ENCODE data around the gene MAGI2.

The MAGI2 gene

DNA sequence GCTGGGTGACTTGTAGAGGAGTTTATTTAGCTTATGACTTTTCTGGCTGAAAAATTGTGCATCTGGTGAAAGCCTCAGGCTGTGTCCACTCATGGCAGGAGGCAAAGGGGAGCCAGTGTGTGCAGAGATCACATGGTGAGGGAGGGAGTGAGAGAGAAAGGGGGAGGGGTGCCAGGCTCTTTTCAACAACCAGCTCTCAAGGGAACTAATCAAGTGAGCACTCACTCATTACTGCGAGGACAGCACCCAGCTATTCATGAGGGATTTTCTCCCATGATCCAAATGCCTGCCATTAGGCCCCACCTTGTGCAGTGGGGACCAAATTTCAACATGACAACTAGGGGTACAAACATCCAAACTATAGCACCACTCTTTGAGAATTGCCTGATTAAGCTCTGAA is 590.2 kb downstream of the MAGI2 start:
- Mint-ChIP-seq H3K27me3 (no peaks in the 10 kb centered on the region), H3K27ac (ENCODE audit: low read depth) (no peak overlapping the region), H3K4me1 (no peaks in the 10 kb centered on the region), H3K4me3 (no peak overlapping the region), H3K36me3 (ENCODE audit: insufficient read depth) (no peaks in the 10 kb centered on the region), H3K9me3 (peaks cover 31% of the 10 kb centered on the region)
- ATAC-seq (replicated peaks; ENCODE audit: extremely low read depth, poor library complexity, severe bottlenecking) (no peak), DNase-seq (ENCODE audit: low spot score in 2 of 2) (no peak)

- H3K27me3 Mint-ChIP-seq: no peaks in the 10 kb centered on the region
- ATAC-seq (replicated peaks; ENCODE audit: extremely low read depth, poor library complexity, severe bottlenecking): no peak
- H3K4me3 Mint-ChIP-seq: no peak overlapping the region
- H3K9me3 Mint-ChIP-seq: peaks cover 27% of the 10 kb centered on the region
- DNase-seq (ENCODE audit: low spot score in 2 of 2): no peak
- H3K27ac Mint-ChIP-seq (ENCODE audit: low read depth): no peak overlapping the region
- no peaks in the 10 kb centered on the region for H3K36me3 Mint-ChIP-seq (ENCODE audit: insufficient read depth)
- no peaks in the 10 kb centered on the region for H3K4me1 Mint-ChIP-seq
Observed at GRCh38 chr7:78862411-78862900, 591.0 kb downstream of the MAGI2 start.

DNA sequence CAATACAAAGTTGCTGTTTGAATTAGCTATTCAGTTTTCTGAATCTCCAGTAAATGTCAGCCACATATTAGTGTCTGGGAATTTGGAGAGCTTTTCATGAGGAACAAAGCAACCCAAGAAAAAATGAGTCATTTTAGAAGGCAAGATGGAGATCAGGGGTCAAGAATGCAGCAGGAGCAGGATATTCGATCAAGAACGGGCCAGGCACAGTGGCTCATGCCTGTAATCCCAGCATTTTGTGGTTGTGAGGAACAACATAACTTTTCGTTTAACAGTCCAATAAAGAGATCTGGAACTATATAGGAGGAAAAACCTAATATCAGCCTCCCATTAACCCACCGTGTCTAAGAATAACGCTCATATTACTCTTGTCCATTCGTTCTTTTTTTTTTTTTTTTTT is 600.5 kb downstream of the MAGI2 start:
- DNase-seq (ENCODE audit: low spot score in 2 of 2) (no peak), ATAC-seq (replicated peaks; ENCODE audit: extremely low read depth, poor library complexity, severe bottlenecking) (no peak)
- Mint-ChIP-seq H3K9me3 (peaks cover 10% of the 10 kb centered on the region), H3K27ac (ENCODE audit: low read depth) (no peak overlapping the region), H3K4me1 (no peaks in the 10 kb centered on the region), H3K4me3 (no peak overlapping the region), H3K27me3 (no peaks in the 10 kb centered on the region), H3K36me3 (ENCODE audit: insufficient read depth) (peaks cover 1% of the 10 kb centered on the region)

DNA sequence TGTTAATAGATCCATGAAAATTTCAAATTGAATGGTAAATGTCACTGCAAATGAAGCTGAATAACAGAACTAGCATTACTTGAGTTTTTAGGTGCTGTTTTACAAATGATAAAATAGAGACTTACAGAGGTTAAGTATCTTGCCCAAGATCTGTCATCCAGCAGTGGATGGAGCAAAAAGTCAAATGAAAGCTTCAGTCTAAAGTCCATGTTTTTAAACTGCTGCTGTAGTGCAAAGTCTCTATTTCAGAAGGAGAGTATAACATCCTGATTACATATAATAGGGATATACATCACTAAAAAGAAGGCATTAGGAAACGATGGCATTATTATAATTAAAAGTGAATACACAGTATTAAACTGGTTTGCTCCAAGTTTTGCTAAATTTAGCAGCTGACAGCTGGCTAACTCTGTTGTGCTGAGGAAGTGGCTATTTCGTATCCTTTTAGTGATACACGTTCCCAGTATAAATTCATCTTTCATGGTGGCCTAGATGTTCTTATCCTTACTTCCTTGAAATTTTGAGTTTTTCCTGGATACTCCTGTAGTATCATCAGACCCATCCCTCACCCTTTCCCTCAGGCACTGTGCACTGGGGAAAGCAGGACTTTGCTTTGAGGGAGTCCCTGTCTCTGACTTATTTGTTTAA is 603.2 kb downstream of the MAGI2 start:
- Mint-ChIP-seq H3K4me3 (no peak overlapping the region), H3K36me3 (ENCODE audit: insufficient read depth) (peaks cover 1% of the 10 kb centered on the region)

GRCh38 chr7:78845155-78845554 is 608.3 kb downstream of the MAGI2 start:
- Mint-ChIP-seq H3K36me3 (ENCODE audit: insufficient read depth) (no peaks in the 10 kb centered on the region), H3K27ac (ENCODE audit: low read depth) (no peak overlapping the region)

More for the DNA sequence above, 603.2 kb downstream of the MAGI2 start:
- DNase-seq (ENCODE audit: low spot score in 2 of 2) (no peak), ATAC-seq (replicated peaks; ENCODE audit: extremely low read depth, poor library complexity, severe bottlenecking) (no peak)
- Mint-ChIP-seq H3K4me1 (no peaks in the 10 kb centered on the region), H3K27me3 (no peaks in the 10 kb centered on the region), H3K27ac (ENCODE audit: low read depth) (no peak overlapping the region), H3K9me3 (peaks cover 15% of the 10 kb centered on the region)

GRCh38 chr7:78842068-78842467 is 611.4 kb downstream of the MAGI2 start:
- Mint-ChIP-seq H3K27me3 (no peaks in the 10 kb centered on the region), H3K4me1 (no peaks in the 10 kb centered on the region), H3K36me3 (ENCODE audit: insufficient read depth) (no peaks in the 10 kb centered on the region), H3K27ac (ENCODE audit: low read depth) (no peak overlapping the region), H3K9me3 (peaks cover 18% of the 10 kb centered on the region), H3K4me3 (no peak overlapping the region)
- DNase-seq (ENCODE audit: low spot score in 2 of 2): no peak
- ATAC-seq (replicated peaks; ENCODE audit: extremely low read depth, poor library complexity, severe bottlenecking): no peak

More at GRCh38 chr7:78845155-78845554, 608.3 kb downstream of the MAGI2 start:
- H3K9me3 Mint-ChIP-seq: peaks cover 13% of the 10 kb centered on the region
- DNase-seq (ENCODE audit: low spot score in 2 of 2) (no peak), ATAC-seq (replicated peaks; ENCODE audit: extremely low read depth, poor library complexity, severe bottlenecking) (no peak)
- H3K4me1 Mint-ChIP-seq: no peaks in the 10 kb centered on the region
- no peak overlapping the region for H3K4me3 Mint-ChIP-seq
- H3K27me3 Mint-ChIP-seq: no peaks in the 10 kb centered on the region

GRCh38 chr7:78835897-78836296 is 617.6 kb downstream of the MAGI2 start:
- DNase-seq (ENCODE audit: low spot score in 2 of 2): no peak

GRCh38 chr7:78828317-78828716 is 625.1 kb downstream of the MAGI2 start:
- H3K27me3 Mint-ChIP-seq: no peaks in the 10 kb centered on the region
- DNase-seq (ENCODE audit: low spot score in 2 of 2) (no peak), ATAC-seq (replicated peaks; ENCODE audit: extremely low read depth, poor library complexity, severe bottlenecking) (no peak)
- no peaks in the 10 kb centered on the region for H3K4me1 Mint-ChIP-seq
- H3K27ac Mint-ChIP-seq (ENCODE audit: low read depth): no peak overlapping the region
- H3K36me3 Mint-ChIP-seq (ENCODE audit: insufficient read depth): no peaks in the 10 kb centered on the region
- no peak overlapping the region for H3K4me3 Mint-ChIP-seq
- peaks cover 16% of the 10 kb centered on the region for H3K9me3 Mint-ChIP-seq

More at GRCh38 chr7:78835897-78836296, 617.6 kb downstream of the MAGI2 start:
- Mint-ChIP-seq H3K27me3 (no peaks in the 10 kb centered on the region), H3K4me3 (no peak overlapping the region), H3K4me1 (no peaks in the 10 kb centered on the region), H3K27ac (ENCODE audit: low read depth) (no peak overlapping the region), H3K9me3 (peaks cover 30% of the 10 kb centered on the region), H3K36me3 (ENCODE audit: insufficient read depth) (no peaks in the 10 kb centered on the region)
- ATAC-seq (replicated peaks; ENCODE audit: extremely low read depth, poor library complexity, severe bottlenecking): no peak

DNA sequence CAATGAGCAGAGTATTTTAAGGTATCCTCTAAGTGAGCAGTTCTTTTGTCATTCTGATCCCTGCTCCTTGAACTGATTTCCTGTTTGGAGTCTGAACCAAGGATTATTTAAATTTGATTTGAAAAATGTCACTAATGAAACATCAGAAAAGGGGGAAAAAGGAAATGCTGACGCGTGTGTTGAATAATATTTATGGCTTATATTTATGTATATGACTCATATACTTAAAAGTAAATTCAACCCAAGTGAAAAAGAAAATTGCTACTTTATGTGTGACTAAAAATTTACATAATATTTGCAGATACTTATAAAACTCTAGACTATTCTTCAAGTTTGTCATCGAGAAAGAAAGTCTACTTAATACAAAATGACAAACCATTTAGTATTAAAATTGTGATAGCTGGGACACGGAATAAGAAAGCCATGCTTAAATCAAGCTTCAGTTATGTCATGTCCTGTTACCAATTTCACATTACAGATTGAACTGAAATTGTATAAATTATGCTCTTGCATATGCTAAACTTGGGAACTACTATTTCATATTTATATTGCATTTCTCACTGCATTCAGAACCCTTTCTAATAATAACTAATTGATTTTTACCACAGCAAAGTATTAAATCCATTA is 649.9 kb downstream of the MAGI2 start:
- H3K27ac Mint-ChIP-seq (ENCODE audit: low read depth): no peak overlapping the region
- no peaks in the 10 kb centered on the region for H3K27me3 Mint-ChIP-seq
- no peak for DNase-seq (ENCODE audit: low spot score in 2 of 2)
- H3K4me3 Mint-ChIP-seq: no peak overlapping the region
- H3K9me3 Mint-ChIP-seq: peaks cover 15% of the 10 kb centered on the region
- no peak for ATAC-seq (replicated peaks; ENCODE audit: extremely low read depth, poor library complexity, severe bottlenecking)
- no peaks in the 10 kb centered on the region for H3K36me3 Mint-ChIP-seq (ENCODE audit: insufficient read depth)
- no peaks in the 10 kb centered on the region for H3K4me1 Mint-ChIP-seq

DNA sequence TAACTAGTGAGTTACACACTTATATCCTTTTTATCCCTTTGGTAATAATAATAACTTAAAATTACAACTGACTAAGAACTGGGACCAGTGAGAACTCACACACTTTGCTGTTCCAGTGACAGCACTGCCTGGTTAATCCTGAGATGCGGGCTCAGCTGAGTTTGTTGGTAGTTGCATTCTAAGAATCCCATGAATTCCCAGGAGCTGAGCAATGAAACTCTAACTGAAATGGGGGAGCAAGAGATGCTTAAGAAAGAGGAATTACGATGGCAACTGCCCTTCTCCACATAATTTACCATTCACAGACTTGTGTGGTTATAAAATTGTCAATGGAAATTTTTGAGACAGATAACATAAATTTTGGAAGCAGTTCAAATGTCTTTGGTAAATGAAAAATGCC is 659.4 kb downstream of the MAGI2 start:
- no peaks in the 10 kb centered on the region for H3K4me1 Mint-ChIP-seq
- H3K9me3 Mint-ChIP-seq: peaks cover 10% of the 10 kb centered on the region
- H3K36me3 Mint-ChIP-seq (ENCODE audit: insufficient read depth): no peaks in the 10 kb centered on the region
- no peak overlapping the region for H3K4me3 Mint-ChIP-seq
- DNase-seq (ENCODE audit: low spot score in 2 of 2) (no peak), ATAC-seq (replicated peaks; ENCODE audit: extremely low read depth, poor library complexity, severe bottlenecking) (no peak)
- H3K27ac Mint-ChIP-seq (ENCODE audit: low read depth): no peak overlapping the region
- no peaks in the 10 kb centered on the region for H3K27me3 Mint-ChIP-seq

DNA sequence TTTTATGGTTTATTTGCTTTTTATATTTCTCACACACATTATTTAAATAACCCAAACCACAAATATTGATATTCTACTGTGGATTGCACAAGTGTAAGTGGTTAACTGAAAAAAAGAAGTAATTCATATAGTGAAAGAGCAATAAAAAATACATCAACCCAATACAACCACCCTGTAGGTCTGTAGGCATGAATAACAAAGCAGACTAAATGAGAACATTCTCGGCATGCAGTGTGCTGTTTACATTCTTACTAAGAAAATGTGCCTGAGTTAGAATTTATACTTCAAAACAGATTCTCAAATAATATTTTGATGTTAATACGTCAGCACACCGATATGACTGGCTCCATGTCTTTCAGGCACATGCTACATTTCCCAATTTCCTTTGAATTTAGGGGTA is 660.8 kb downstream of the MAGI2 start:
- no peaks in the 10 kb centered on the region for H3K36me3 Mint-ChIP-seq (ENCODE audit: insufficient read depth)
- H3K27me3 Mint-ChIP-seq: no peaks in the 10 kb centered on the region
- no peak overlapping the region for H3K4me3 Mint-ChIP-seq
- DNase-seq (ENCODE audit: low spot score in 2 of 2): no peak
- H3K4me1 Mint-ChIP-seq: no peaks in the 10 kb centered on the region
- peaks cover 17% of the 10 kb centered on the region for H3K9me3 Mint-ChIP-seq
- ATAC-seq (replicated peaks; ENCODE audit: extremely low read depth, poor library complexity, severe bottlenecking): no peak
- no peak overlapping the region for H3K27ac Mint-ChIP-seq (ENCODE audit: low read depth)

DNA sequence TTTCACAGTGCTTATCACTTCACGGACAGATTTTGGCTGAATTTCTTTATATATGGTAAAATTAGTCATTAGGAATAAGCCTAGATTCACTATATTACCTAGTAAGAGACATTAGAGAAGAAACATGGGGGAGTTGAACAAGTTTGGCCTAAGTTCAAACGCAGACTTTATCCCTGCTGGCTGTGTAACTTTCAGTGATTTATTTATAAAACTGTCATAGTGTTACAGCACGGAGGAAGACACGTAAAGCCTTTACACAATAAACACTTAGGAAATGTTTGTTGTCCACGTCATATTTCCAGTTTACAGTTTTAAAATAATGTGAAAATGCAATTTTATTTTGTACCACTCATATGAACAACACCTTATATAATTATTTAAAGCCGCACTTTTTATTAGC is 661.5 kb downstream of the MAGI2 start:
- DNase-seq (ENCODE audit: low spot score in 2 of 2) (no peak), ATAC-seq (replicated peaks; ENCODE audit: extremely low read depth, poor library complexity, severe bottlenecking) (no peak)
- Mint-ChIP-seq H3K4me3 (no peak overlapping the region), H3K9me3 (peaks cover 17% of the 10 kb centered on the region), H3K27ac (ENCODE audit: low read depth) (no peak overlapping the region), H3K4me1 (no peaks in the 10 kb centered on the region), H3K36me3 (ENCODE audit: insufficient read depth) (no peaks in the 10 kb centered on the region), H3K27me3 (no peaks in the 10 kb centered on the region)

DNA sequence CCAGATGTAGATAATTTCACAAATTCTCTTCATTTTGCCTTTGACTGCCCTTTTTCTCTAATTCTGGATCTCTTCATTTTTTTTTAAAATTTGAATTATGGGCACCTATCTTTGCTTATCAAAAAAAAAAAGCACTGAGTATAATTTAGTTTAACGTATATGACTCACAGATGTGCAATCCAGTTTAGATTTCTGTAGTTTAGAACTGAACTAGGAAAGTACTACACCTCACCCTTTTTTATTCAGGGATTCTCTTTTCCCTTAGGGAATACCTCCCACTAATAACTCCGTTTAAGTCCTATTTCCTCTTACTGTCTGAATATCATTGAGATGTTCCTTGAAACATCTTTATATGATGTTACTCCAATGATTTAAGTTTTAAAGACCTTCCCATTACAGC is 665.0 kb downstream of the MAGI2 start:
- Mint-ChIP-seq H3K9me3 (peaks cover 38% of the 10 kb centered on the region), H3K36me3 (ENCODE audit: insufficient read depth) (no peaks in the 10 kb centered on the region), H3K27me3 (no peaks in the 10 kb centered on the region), H3K4me1 (no peaks in the 10 kb centered on the region), H3K27ac (ENCODE audit: low read depth) (no peak overlapping the region), H3K4me3 (no peak overlapping the region)
- no peak for ATAC-seq (replicated peaks; ENCODE audit: extremely low read depth, poor library complexity, severe bottlenecking)
- DNase-seq (ENCODE audit: low spot score in 2 of 2): no peak

Measured in central memory CD8-positive, alpha-beta T cell (primary cell).